HCT116 (cell line): ENCODE measurements around the gene APPL2. TPM values are rescaled to one million over a fixed set of nuclear protein-coding genes. Genes with fewer than 3 reads are reported as not detected.

Experiments
- ATAC-seq: fragments of 200-7000 bp; cut with Tn5 transposase; 2 replicates; pipeline ENCODE4 v1.9.1; 2020; ENCODE audit warnings: mild to moderate bottlenecking, moderate library complexity
- BruUV-seq: library from RNA; stranded (reverse); fragments of 400-500 nt; replicated peaks from 2 replicates; lab custom pipeline; 2021; lab: Mats Ljungman, UMichigan
- CTCF ChIA-PET: fragments of 300-600 bp; sonication (Branson Sonifier 250); formaldehyde crosslinking; loops from one replicate; lab custom pipeline; 2021; ENCODE audit warnings: antibody characterized with exemption; lab: Charles Lee
- POLR2A ChIA-PET: fragments of 300-600, 350-600 bp; sonication (Branson Sonifier 250); formaldehyde crosslinking; loops from one replicate; lab custom pipeline; 2021; ENCODE audit warnings: antibody characterized with exemption; lab: Charles Lee
- RAD21 ChIA-PET, 2 experiments: fragments of 300-600 bp; sonication (Branson Sonifier 250); formaldehyde crosslinking; loops; one replicate each; lab custom pipeline; 2023; ENCODE audit warnings: low total read pairs in 2 of 2; ENCODE audit not compliant: uncharacterized antibody in 2 of 2, unreplicated experiment in 2 of 2, low non-redundant PET in 1 of 2; lab: Charles Lee
- DNase-seq: peaks from one replicate; pipeline ENCODE4 v3.0.0-alpha.2; 2010; ENCODE audit warnings: low read depth, low spot score
- H2AFZ ChIP-seq: fragments of 200-600 bp; shearing (Covaris generic), sonication (generic); 2 replicates; pipeline ENCODE4 v1.6.1; 2017; ENCODE audit warnings: low read depth, mixed run types, mixed read lengths, antibody characterized with exemption, low read length; ENCODE audit not compliant: poor library complexity, severe bottlenecking
- H3K27ac ChIP-seq: 2 replicates; pipeline ENCODE4 v1.5.1; 2012; ENCODE audit warnings: low read depth, low read length
- H3K27me3 ChIP-seq: fragments of 200-600 bp; sonication (generic); 2 replicates; pipeline ENCODE4 v1.6.1; 2016; ENCODE audit warnings: mixed run types, low read length, mixed read lengths; ENCODE audit not compliant: insufficient read depth
- H3K36me3 ChIP-seq, 2 experiments: fragments of 200-500 bp in 1 of 2; fragments of 200-600 bp in 1 of 2; sonication (Bioruptor generic) in 1 of 2; sonication (generic) in 1 of 2; 2 replicates each; pipeline versions ENCODE4 v1.5.1 to v1.6.1; 2014 to 2016; ENCODE audit warnings: low read length in 2 of 2, inconsistent platforms in 1 of 2, mixed read lengths in 1 of 2, mixed run types in 1 of 2; ENCODE audit not compliant: insufficient read depth in 2 of 2, control insufficient read depth in 1 of 2
- H3K4me1 ChIP-seq, 2 experiments: fragments of 200-600 bp in 1 of 2; sonication (generic) in 1 of 2; 2 replicates each; pipeline versions ENCODE4 v1.5.1 to v1.6.1; 2012 to 2017; ENCODE audit warnings: low read length in 2 of 2, inconsistent platforms in 1 of 2, mild to moderate bottlenecking in 1 of 2, mixed read lengths in 1 of 2, mixed run types in 1 of 2, moderate library complexity in 1 of 2; ENCODE audit not compliant: insufficient read depth in 2 of 2, control insufficient read depth in 1 of 2
- H3K4me2 ChIP-seq: fragments of 200-600 bp; sonication (generic); 2 replicates; pipeline ENCODE4 v1.6.1; 2017; ENCODE audit warnings: mixed run types, low read length, mixed read lengths
- H3K4me3 ChIP-seq, 2 experiments: fragments of 200-600 bp in 1 of 2; sonication (generic) in 1 of 2; replicated peaks in 1 of 2; 2 replicates each; pipeline ENCODE4 v1.5.1; 2011 to 2016; ENCODE audit warnings: low read length in 2 of 2, control low read depth in 1 of 2, low read depth in 1 of 2, mild to moderate bottlenecking in 1 of 2, mixed read lengths in 1 of 2, mixed run types in 1 of 2
- H3K79me2 ChIP-seq: fragments of 200-600 bp; sonication (generic); 2 replicates; pipeline ENCODE4 v1.6.1; 2017; ENCODE audit warnings: mild to moderate bottlenecking, mixed run types, low read length, moderate library complexity, mixed read lengths; ENCODE audit not compliant: insufficient read depth
- H3K9ac ChIP-seq: fragments of 200-600 bp; sonication (generic); 2 replicates; pipeline ENCODE4 v1.6.1; 2016; ENCODE audit warnings: low read length, mixed read lengths
- H3K9me2 ChIP-seq: fragments of 200-600 bp; sonication (generic), shearing (Covaris generic); 2 replicates; pipeline ENCODE4 v1.6.1; 2017; ENCODE audit warnings: mixed run types, mild to moderate bottlenecking, moderate library complexity; ENCODE audit not compliant: insufficient read depth
- H3K9me3 ChIP-seq, 2 experiments: fragments of 200-500 bp in 1 of 2; fragments of 200-600 bp in 1 of 2; sonication (Bioruptor generic) in 1 of 2; sonication (generic) in 1 of 2; 2 replicates each; pipeline ENCODE4 v1.6.1; 2014 to 2017; ENCODE audit warnings: low read length in 2 of 2, mixed read lengths in 2 of 2, inconsistent platforms in 1 of 2, low read depth in 1 of 2, mild to moderate bottlenecking in 1 of 2, mixed run types in 1 of 2, moderate library complexity in 1 of 2; ENCODE audit not compliant: control insufficient read depth in 1 of 2, insufficient read depth in 1 of 2
- H4K20me1 ChIP-seq: fragments of 200-600 bp; sonication (generic), shearing (Covaris generic); 2 replicates; pipeline ENCODE4 v1.6.1; 2017; ENCODE audit warnings: mixed run types, mild to moderate bottlenecking, moderate library complexity; ENCODE audit not compliant: insufficient read depth
- ATF3 ChIP-seq: IDR thresholded peaks from 2 replicates; pipeline ENCODE4 v1.6.1; 2012
- CEBPB ChIP-seq: IDR thresholded peaks from 2 replicates; pipeline ENCODE4 v1.6.1; 2012; ENCODE audit warnings: low read depth
- CTCF ChIP-seq, 3 experiments: fragments of 200-600 bp in 1 of 3; sonication (generic) in 1 of 3; IDR thresholded peaks in 2 of 3; conservative IDR thresholded peaks in 1 of 3; 2 replicates each; pipeline ENCODE4 v1.5.1; 2012 to 2017; ENCODE audit warnings: low read depth in 2 of 3, low read length in 2 of 3, antibody characterized with exemption in 1 of 3, borderline replicate concordance in 1 of 3, control low read depth in 1 of 3, mild to moderate bottlenecking in 1 of 3, mixed read lengths in 1 of 3, mixed run types in 1 of 3, moderate library complexity in 1 of 3; ENCODE audit not compliant: insufficient read depth in 1 of 3
- ELF1 ChIP-seq: IDR thresholded peaks from 2 replicates; pipeline ENCODE4 v1.6.1; 2012; ENCODE audit warnings: low read depth, borderline replicate concordance
- EZH2 ChIP-seq: fragments of 200-600 bp; sonication (generic); IDR thresholded peaks from 2 replicates; pipeline ENCODE4 v1.6.1; 2017; ENCODE audit warnings: antibody characterized with exemption, mixed run types
- EZH2phosphoT487 ChIP-seq: fragments of 200-600 bp; IDR thresholded peaks from 2 replicates; pipeline ENCODE4 v1.6.1; 2018; ENCODE audit warnings: antibody characterized with exemption, borderline replicate concordance
- FOSL1 ChIP-seq: IDR thresholded peaks from 2 replicates; pipeline ENCODE4 v1.6.1; 2012; ENCODE audit warnings: low read depth
- JUND ChIP-seq: IDR thresholded peaks from 2 replicates; pipeline ENCODE4 v1.6.1; 2012
- REST ChIP-seq: IDR thresholded peaks from 2 replicates; pipeline ENCODE4 v1.6.1; 2012; ENCODE audit warnings: low read depth
- SP1 ChIP-seq: IDR thresholded peaks from 2 replicates; pipeline ENCODE4 v1.6.1; 2012; ENCODE audit warnings: low read depth
- SRF ChIP-seq: IDR thresholded peaks from 2 replicates; pipeline ENCODE4 v1.6.1; 2012; ENCODE audit warnings: low read depth
- intact Hi-C: fragments of 100-400 bp; cut with micrococcal nuclease; formaldehyde crosslinking; loops from 2 replicates; pipeline ENCODE4 v1.10.0; 2022
- total RNA-seq: library from RNA; stranded (reverse); gene quantifications from one replicate; pipeline ENCODE4 v1.2.1, GENCODE V29; 2021; ENCODE audit not compliant: unreplicated experiment

APPL2 gene
- total RNA-seq, 1 experiment from 2014 or later: 22.6 TPM

- Histone ChIP-seq H3K4me3 (peak overlapping the region in 1 of 2 experiments; percentile 47; a peak in 2 of 4 replicates), H3K79me2 (no peaks in the 10 kb centered on the region), H2AFZ (peak overlapping the region; percentile 79), H4K20me1 (no peaks in the 10 kb centered on the region), H3K27ac (no peak overlapping the region), H3K4me1 (peaks cover 8 to 32% of the 10 kb centered on the region in 2 experiments), H3K9me2 (no peaks in the 10 kb centered on the region), H3K27me3 (no peaks in the 10 kb centered on the region), H3K36me3 (no peaks in the 10 kb centered on the region), H3K4me2 (peak overlapping the region; percentile 75), H3K9ac (0 out of 2 replicates have a peak overlapping the region, but pooled peaks have one; percentile 18), H3K9me3 (no peaks in the 10 kb centered on the region)
- ATAC-seq (peak; percentile 84), DNase-seq (no peak)
- ChIA-PET RAD21 (no interaction called here), POLR2A (no interaction called here), CTCF (no interaction called here)
- no TSS peak for BruUV-seq
- TF ChIP-seq JUND (0 out of 2 replicates have a peak, but pooled peaks have one; percentile 18), CEBPB (no peak)
- intact Hi-C loops: no loop called here
Measured at GRCh38 chr12:105253866-105254513, 18.0 kb upstream of the APPL2 start.

- H3K36me3 ChIP-seq: no peaks in the 10 kb centered on the region
- H3K4me1 ChIP-seq: peaks cover 8 to 31% of the 10 kb centered on the region in 2 experiments
- ChIA-PET POLR2A (no interaction called here), RAD21 (no interaction called here), CTCF (no interaction called here)
- no peak overlapping the region for H2AFZ ChIP-seq
- no peak for DNase-seq
- no peaks in the 10 kb centered on the region for H3K9me2 ChIP-seq
- no peak for ATAC-seq
- H3K27ac ChIP-seq: no peak overlapping the region
- no peaks in the 10 kb centered on the region for H3K79me2 ChIP-seq
- intact Hi-C loops: no loop called here
- H3K27me3 ChIP-seq: no peaks in the 10 kb centered on the region
- no peaks in the 10 kb centered on the region for H3K9me3 ChIP-seq
- H4K20me1 ChIP-seq: no peaks in the 10 kb centered on the region
- H3K4me2 ChIP-seq: no peak overlapping the region
- no peak for TF ChIP-seq CTCF (IDR thresholded peaks at IDR 0.05 in 2 of 3, conservative IDR thresholded peaks at IDR 0.05 in 1 of 3; ENCODE audit: borderline replicate concordance in 1 of 3, insufficient read depth in 1 of 3, low read depth in 2 of 3, low read length in 2 of 3)
- TF ChIP-seq JUND: no peak
- no peak for TF ChIP-seq SRF
- no peak for TF ChIP-seq EZH2
- no peak for TF ChIP-seq SP1
- no peak for TF ChIP-seq CEBPB
- no peak for TF ChIP-seq ATF3
- no peak for TF ChIP-seq REST
- no peak for TF ChIP-seq EZH2phosphoT487
- no peak for TF ChIP-seq FOSL1
- no peak for TF ChIP-seq ELF1
- BruUV-seq: no TSS peak
- H3K9ac ChIP-seq: no peak overlapping the region
- no peak overlapping the region for H3K4me3 ChIP-seq
Measured at GRCh38 chr12:105252901-105253300, 16.9 kb upstream of the APPL2 start.
